ENCODE data around the gene NFIX.

Gene NFIX

DNA sequence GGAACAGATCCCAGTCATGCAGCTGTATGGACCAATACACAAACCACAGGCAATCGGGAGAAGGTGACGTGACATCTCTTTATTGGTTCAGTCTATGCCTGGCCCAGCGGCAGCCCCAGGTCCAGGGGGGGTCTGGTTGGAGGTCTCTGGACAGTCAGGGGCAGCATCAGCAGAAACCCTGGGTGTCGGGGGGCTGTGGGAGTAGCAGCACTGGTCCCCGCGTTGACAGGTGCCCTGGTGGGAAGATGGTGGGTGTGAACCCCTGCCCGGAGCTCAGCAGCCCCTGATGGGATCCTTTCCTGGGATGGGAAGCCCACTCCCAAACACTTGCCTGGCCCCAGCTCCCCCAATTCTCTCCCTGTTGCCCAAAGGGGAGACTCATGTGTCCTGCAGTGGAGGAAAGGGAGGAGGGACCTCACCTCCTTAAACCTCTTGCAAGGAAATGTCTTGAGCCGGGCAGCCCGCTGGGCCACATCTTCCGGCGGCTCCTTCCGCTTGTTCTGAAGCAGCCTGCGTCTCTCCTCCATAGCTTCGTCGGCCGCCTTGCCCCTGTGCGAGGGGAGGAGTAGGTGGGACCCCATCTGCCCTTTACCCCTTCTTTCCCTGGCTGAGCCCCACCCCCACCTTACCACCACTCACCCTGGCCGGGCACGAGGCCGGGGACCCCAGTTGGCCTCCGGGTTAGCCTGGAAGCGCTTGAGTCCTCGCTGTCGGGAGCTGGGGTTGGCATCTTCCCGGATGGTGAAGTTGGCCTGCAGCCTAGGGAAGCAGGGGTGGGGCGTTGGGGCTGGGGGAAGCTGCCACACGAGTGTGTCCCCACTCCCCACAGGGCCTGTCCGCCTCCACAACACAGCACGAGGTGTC, 109.8 kb downstream of the NFIX start:
- no peak for DNase-seq (ENCODE audit: low read depth)

DNA sequence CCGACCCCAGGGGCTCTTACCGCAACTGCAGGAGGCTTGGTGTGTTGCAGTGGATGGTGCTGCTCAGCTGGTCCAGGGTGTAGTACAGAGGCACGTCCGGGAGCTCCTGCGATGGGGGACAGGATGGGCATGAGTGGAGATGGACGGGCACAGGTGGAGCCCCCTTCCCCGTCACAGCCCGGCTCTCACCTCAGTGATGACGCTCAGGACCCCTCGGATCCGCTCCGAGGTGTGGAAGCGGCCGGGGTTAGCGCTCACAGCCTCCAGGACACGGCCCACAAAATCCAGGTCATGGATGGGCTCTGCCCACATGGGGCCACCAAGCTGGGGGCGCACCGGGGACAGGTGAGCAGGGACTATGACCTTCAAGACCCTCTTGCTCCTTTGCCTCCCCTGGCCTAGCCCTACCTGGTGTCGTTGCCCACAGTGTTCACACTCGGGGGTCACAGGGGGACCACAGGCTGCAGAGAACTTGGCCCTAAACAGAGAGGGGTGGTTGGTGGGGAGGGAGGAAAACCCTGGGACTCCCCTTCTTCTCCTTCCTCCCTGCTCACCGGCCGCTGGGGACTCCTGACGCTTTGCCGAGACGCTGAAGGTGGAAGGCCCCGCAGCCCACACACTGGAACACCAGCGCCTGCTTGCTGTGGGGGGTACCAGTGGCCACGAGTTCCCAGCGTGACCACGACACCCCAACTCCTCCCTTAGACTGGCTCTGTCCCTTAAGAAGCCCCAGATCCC, 114.3 kb downstream of the NFIX start:
- no peak for DNase-seq (ENCODE audit: low read depth)

DNA sequence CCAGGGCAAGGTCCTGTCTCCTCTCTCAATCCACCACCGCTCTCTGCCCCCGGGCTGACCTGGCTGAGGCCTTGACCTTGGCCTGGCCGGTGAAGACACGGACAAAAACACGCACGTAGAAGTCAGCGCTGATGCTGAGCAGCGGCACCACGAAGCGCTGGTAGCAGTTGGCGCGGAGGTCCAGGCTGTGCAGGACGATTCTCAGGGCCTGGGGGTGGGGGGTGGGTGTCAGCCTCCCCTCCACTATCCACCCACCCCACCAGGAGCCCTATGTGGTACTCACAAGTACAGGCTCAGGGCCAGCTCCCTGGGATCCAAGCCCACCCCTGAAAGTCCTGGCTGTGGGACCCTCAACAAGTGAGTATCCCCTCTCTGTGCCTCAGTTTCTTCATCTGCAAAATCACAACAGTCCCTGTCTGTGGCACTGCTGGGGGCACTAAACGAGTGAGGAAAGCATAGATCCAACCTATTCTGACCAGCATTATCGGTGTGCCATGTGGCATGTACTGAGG, 114.9 kb downstream of the NFIX start:
- no peak for DNase-seq (ENCODE audit: low read depth)

DNA sequence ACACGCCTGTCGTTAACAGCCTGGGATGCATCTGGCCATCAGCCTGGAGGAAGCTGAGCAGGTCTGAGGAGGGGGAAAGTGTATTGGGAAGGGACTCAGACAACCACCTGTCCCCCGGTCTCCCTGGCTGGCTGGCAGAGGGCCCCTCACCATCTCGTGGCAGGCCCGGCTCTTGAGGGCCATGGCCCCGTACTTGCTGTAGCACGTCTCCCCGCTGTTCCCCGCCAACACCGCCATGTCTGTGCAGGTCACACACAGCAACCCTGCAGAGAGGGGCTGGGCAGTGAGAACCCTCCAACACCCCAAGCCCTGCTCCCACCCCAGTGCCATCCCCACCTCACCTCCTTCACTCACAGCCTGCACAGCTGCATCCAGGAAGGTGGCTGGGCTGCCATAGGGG, 117.3 kb downstream of the NFIX start:
- DNase-seq (ENCODE audit: low read depth), result no peak

DNA sequence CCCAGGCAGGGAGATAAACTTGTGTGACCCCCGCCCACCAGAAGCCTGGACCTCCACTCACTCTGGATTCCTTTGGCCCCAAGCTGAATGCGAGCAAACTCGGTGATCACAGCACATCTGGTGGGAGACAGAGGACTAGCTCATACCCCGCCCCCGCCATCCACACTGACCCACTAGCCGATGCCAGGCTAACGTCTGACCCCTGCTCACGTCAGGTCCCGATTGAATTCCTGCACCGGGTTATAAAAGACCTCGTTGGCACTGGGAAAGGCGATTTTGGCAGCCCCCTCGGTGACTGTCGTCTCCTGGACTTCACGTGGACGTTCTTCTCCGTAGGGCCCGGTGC, 120.6 kb downstream of the NFIX start:
- no peak for DNase-seq (ENCODE audit: low read depth)

DNA sequence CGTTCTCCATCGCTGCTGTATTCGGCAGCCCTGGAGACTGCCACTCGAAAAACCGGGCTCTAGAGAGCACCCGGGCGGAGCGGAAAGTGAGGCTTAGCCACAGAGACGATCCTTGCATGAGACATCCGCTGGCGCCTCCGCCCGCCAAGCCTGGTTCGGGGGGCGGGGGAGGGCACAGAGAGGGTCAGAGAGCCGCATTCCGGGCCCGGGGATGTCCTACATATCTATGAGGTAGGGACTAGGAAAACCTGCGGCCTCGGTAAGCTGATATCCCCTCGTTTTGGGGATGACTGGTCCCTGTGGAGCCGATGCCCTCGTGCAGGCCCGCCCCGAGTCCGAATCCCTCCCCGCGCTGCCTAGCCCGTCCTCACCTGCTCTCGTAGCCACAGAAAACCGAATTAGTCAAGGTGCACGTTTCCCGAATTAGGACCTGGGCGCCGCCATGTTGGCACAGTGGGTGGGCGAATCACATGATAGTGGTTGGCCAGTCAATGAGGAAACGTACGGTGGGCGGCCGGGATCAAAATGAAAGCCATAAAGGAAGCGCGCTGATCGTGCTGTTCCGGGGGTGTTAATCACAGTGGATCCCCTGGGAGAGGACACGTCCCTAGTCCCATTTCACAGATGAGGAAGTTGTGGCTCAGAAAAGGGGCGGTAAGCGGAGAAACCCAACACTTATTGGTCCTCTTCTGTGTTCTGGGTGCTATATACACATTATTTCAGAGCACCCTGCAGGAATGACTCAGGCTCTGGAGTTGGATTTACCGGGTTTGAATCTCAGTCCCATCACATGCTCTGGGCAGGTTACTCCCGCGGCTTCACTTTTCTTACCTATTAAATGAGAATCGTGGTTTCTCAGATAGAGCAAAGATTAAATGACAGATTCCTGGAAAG, 121.3 kb downstream of the NFIX start, which contains the start of gene TRMT1:
TSS of gene TRMT1 (minus strand) at position 459 of the 894 bp plus-strand sequence. CDS start at position 118, 341 bp downstream.
- peak; percentile 90 for DNase-seq (ENCODE audit: low read depth)

DNA sequence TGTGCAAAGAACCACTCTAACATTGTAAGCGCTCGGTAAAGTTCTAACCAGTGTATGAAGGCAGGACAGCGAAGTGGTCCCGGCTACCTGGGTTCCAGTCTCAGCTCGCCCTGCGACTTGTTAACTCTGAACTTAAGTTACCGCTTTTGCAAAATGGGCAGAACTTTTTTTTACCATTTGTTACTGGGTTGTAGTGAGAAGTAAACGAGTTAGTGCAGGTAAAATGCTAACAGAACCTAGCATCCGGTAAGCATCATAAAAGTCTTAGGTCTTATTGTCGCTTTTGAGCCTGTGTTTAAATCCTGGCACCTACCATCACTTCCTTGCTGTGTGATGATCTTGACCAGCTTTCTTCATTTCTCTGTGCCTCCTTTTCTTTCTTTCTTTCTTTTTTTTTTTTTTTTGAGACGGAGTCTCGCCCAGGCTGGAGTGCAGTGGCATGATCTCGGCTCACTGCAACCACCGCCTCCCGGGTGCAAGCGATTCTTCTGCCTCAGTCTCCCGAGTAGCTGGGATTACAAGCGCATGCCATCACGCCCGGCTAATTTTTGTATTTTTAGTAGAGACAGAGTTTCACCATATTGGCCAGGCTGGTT, 122.0 kb downstream of the NFIX start:
- no peak for DNase-seq (ENCODE audit: low read depth)

DNA sequence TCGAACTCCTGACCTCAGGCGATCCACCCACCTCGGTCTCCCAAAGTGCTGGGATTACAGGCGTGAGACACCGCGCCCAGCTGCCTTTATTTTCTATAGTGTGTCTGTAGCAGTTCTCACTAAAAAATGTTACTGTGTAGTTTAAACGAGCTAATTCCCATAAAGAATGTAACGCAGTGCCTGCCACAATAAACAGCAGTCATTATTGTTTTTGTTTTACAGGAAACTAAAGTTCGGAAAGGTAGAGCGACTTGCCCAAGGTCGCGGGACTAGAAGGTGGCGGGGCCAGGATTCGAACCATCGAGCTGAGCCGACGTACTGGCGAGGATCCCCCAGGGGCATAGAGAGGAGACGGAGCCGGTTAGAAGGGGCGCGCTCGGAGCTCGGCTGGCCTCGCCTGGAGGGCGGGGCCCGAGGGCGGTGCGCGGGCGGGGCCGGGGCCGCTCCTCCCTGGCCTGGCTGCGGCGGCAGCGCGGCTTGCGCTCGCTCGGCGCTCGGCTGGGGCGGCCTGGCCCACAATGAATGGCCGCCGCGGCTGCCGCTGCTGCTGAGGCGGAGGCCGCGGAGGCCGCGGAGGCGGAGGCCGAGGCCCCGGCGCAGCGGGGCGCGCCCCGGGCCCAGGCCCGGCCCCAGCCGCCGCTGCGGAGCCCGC, 122.6 kb downstream of the NFIX start, which contains the start of gene NACC1:
TSS of gene NACC1 (plus strand) at position 493 of the 652 bp plus-strand sequence. CDS start 16,944 bp downstream, outside the sequence.
- DNase-seq (ENCODE audit: low read depth), result peak; percentile 88

DNA sequence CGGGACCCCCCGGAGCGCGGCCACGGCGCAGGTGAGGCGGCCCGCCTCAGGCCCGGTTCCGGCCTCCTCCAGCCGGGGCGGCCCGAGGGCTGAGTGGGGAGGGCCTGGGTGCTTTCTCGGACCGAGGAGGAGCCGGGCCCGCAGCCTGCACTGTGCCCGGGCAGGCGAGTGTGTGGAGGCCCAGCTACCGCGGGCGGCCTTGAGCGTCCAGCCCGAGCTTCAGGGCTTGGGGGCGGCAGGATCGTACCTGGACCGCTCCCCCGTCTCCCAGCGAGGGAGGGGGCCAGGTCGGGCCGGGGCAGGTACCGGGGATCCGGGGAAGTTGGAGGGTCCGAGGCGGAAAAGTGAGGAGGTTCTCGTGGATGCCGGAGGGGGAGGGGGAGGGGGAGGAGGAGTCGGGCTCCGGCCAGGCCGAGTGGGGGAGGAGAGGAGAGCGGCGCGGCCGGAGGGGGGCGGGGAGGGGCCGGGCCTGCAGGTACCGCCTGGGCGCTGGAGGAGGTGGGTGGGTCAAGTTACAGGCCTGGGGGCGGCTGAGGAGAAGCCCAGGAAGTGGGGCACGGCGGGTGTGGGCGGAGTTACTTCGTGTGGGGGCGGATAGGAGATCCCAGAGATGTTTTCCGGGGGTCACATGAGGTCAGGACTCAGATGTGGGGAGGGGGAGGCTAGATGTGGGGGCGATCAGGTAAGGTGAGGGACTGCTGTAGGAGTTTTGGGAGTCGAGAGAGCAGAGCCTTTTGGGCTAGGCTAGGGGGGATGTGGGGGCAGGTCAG, 123.3 kb downstream of the NFIX start:
- no peak for DNase-seq (ENCODE audit: low read depth)

DNA sequence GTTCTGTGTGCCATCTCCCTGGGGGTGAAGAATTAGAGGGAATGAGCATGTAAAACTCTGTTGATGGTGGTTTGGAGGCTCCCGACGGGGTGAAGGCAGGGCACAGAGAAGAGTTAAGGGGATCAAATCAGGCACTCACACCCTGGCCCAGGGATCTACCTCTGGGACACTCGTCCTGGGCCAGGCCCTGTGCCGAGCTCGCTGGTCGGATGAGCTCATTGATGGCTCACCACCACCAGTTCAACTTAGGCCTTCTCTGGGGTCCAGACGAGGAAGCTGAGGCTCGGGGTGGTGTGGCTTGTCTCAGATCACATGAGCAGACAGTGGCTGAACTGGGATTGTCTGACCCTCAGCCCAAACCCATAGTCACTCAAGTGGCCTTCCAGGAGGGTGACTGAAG, 124.4 kb downstream of the NFIX start:
- DNase-seq (ENCODE audit: low read depth), result no peak

DNA sequence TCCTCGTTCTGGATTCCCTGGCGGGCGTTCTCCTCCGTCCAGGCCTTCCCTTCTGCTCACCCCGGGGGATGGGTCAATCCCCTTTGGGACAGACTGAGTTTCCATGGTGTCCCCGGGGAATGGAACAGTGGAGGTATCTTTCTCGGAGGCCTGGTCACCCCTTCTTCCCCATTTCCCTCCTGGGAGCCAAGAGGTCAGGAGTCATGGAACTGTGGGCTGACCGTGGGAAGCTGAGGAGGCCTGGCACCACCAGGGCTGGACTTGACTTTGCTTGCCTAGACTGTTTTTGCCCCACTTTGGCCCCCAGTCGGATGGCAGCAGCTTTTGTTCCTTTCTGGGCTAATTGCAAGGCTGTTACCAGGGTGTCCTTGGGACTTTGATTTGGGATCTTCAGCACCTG, 124.8 kb downstream of the NFIX start:
- no peak for DNase-seq (ENCODE audit: low read depth)

DNA sequence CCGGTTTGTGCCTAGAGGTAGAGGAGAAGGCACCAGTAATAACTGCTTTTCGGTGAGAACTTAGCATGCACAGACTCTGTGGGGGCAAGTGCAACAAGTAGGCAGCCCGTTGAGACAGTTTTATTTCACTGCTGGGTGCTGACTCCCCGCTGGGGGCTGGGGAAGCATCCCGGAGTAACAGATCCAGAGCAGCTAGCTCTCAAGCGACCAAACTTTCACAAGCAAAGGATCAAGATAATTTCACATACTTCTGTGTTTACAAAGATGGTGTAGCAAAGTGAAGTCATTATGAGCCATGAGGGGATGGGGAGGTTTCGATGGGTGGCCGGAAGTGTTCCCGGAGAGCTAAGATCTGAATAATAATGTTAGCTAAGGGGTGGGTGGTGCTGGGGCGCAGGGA, 125.5 kb downstream of the NFIX start:
- DNase-seq (ENCODE audit: low read depth), result no peak

DNA sequence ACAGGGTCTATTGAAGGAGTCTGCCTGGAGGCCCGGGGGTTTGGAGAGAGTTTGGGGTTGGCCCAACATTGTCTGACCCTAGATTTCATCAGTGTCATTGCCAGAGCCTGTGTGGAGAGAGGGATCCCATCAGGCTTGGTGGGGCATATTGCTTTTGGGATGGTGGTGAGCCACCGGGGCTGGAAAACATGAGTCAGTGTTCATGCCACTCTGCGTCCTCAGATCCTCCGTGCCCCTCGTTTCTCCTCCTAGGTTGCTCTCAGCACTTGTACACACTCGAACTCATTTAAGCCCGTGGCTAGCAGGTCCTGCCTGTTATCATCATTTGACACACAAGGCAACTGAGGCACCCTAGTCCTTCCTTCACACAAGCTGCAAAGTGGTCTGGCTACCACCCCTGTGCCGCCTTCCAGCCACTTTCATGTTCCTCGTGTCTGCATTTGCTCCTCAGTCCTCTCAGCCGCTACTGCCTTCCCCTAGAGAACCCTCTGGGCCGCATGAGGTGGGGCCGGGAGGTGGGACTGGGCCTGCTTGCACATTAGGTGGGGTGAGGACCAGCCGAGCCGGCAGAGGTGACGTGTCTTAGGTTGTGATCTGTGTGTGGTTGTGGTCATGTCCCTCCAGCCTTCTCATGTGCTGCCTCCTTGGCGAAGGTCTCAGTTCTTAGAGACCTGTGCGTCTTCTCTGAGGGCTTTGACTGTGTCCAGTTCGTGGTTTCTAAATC, 126.4 kb downstream of the NFIX start:
- DNase-seq (ENCODE audit: low read depth), result no peak

DNA sequence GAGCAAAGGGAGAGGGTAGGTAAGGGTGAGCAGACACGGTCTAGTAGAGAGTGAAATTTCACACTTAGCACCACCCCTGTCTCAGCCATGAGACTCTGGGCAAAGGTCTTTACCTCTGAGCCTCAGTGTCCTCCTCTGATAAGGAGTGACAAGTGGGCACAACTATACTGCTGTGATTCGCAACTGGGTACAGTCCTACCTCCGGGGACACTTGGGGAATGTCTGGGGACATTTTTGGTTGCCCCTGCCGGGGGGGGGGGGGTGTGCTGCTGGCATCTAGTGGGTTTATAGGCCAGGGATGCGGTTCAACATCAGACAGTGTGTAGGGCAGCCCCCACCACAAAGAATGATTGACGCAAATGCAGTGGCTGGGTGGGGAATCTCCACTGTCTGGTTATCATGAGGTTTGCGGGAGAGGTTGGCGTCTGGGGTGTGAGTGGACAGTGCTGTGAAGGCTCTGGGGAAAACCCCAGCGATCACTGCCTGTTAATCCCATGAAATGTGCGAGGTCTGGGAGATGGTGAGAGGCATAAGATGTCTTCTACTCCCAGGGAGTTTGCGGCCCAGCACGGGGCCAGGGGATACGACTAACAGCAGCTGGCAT, 127.1 kb downstream of the NFIX start:
- no peak for DNase-seq (ENCODE audit: low read depth)

DNA sequence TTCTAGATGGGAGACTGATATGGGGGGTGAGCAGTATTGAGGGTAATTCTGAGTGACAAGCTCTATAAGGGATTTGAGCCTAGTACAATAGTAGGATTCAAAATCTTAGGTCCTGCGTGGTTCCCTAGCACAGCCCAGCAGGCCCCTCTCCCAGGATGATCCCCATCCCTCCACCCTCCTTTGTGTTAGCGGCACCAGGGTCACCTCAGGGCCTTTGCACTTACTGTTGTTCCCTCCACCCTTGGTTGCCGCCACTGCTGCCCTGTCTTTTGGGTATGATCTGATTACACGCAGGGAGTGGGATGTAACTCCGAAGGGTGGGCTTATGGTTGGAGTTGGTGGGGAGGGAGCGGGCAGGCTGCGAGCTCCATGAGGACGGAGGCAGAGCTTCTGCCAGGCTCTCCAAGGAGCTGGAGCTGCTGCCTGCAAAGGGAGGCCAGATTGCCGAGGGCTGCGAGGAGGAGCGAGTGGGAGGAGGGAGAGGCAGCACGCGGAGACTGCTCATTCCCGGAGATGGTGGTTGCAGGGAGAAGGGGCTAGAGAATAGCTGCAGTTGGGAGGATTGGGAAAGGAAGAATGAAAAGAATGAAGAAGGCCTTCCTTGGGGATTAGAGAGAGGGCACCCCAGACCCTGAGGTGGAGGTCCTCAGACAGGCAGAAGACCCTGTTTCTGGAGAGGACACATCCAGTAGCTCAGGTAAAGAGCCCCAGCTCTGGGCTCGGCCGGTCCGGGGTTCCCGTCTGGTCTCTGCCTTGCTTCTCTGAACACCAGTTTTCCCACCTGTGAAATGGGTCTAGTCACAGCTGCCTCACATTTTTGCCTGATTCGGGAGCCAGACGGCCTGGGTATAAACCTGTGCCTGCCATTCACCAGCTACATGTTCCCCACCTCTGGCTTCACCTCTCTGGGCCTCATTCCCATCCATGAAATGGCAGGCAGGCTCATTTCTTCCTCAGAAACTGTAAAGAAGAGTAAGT, 128.0 kb downstream of the NFIX start:
- no peak for DNase-seq (ENCODE audit: low read depth)

DNA sequence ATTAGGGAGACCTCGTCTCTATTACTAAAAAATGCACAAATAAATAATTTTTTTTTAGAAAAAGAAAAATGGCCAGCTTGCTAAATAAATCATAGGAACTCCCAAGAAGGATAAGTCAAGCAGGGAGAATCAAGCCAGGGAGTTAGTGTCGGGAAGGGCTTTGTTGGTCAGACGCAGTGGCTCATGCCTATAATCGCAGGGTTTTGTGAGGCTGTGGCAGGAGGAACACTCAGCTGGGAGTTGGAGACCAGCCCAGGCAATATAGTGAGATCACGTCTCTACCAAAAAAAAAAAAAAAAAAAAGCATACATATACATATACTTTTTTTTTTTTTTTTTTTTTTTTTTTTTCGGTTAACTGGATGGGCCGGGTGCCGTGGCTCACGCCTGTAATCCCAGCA, 131.8 kb downstream of the NFIX start:
- no peak for DNase-seq (ENCODE audit: low read depth)

DNA sequence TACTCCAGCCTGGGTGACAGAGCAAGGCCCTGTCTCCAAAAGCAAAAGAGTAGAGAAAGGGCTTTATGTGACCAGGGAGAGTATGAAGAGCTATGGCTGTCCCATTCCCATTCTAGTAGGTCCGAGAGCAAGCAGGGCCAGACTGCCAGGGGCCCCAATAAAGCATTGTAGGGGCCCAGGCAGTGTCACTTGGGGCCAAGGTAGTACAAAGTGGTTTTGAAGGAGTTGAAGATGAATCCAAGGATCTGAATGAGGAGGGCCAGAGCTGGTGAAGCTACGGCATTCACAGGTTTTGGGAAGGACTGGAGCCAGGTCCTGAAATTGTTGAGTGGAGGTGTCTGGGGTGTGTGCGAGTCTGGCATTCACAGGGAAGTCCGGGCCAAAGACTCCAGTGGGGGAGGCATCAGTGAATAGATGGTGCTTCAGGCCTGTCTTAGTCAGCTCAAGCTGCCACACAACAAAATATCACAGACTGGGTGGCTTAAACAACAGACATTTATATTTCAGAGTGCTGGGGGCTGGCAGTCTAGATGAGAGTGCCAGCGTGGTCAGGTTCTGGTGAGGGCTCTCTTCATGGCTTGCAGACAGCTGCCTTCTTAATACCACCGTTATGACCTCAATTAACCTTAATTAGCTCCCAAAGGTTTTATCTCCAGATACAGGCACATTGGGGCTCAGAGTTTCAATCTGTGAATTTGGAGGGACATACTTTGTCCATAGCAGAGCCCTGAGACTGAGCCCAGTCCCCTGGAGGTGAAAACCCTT, 132.7 kb downstream of the NFIX start:
- no peak for DNase-seq (ENCODE audit: low read depth)

Measured in fibroblast of gingiva (primary cell).